Pancreas (tissue), 10 donors: ENCODE results near the gene PRXL2A. TPM values are rescaled to one million over a fixed set of nuclear protein-coding genes. Genes with fewer than 3 reads are reported as not detected.

Source experiments
- ATAC-seq, 4 donors: fragments of 200-7000 bp; cut with Tn5 transposase; one replicate each; pipeline versions ENCODE4 v1.8.0 to v1.9.1; 2020; ENCODE audit warnings: mild to moderate bottlenecking in 4 of 4, moderate library complexity in 4 of 4
- DNase-seq, 6 donors: peaks; one replicate each; pipeline ENCODE4 v3.0.0-alpha.2; 2020
- FAIRE-seq: peaks from 2 replicates; lab custom pipeline; 2012; peaks lifted over from hg19 to GRCh38; lab: Jason Lieb, UNC
- H3K27ac ChIP-seq, 4 donors: fragments of 200-600 bp; sonication (generic); 1 replicate in 3 of 4; 2 replicates in 1 of 4; pipeline versions ENCODE4 v1.5.0 to v1.8.0; 2020
- H3K27me3 ChIP-seq, 4 donors: fragments of 200-600 bp; one replicate each; pipeline ENCODE4 v1.8.0; 2021
- H3K36me3 ChIP-seq, 3 donors: fragments of 200-600 bp; sonication (generic) in 1 of 3; one replicate each; pipeline versions ENCODE4 v1.5.0 to v1.8.0; 2020 to 2021
- H3K4me1 ChIP-seq, 3 donors: fragments of 200-600 bp; one replicate each; pipeline ENCODE4 v1.8.0; 2021
- H3K4me3 ChIP-seq, 4 donors: fragments of 200-600 bp; sonication (generic) in 2 of 4; one replicate each; pipeline versions ENCODE4 v1.5.0 to v1.8.0; 2020 to 2021
- H3K9me3 ChIP-seq, 4 donors: fragments of 200-600 bp; one replicate each; pipeline ENCODE4 v1.8.0; 2021
- CTCF ChIP-seq, 4 donors: fragments of 200-600 bp; sonication (generic) in 3 of 4; IDR thresholded peaks; one replicate each; pipeline versions ENCODE4 v1.5.0 to v1.8.0; 2021; ENCODE audit warnings: antibody characterized with exemption in 4 of 4
- WGBS, 2 donors: extraction: QIAGEN DNeasy Blood & Tissue Kit; methylation state at CpG; one replicate each; pipeline ENCODE4 v1.1.7; 2013; 5-methylcytosine and 5-hydroxymethylcytosine counted together
- intact Hi-C, 3 donors: fragments of 100-400 bp; cut with DNase I; formaldehyde crosslinking; loops; one replicate each; pipeline versions ENCODE4 v1.11.1 to v1.14.2; 2022
- polyA plus RNA-seq, 2 donors: library from polyadenylated mRNA; stranded (reverse); fragments of 200-250 nt; gene quantifications; one replicate each; pipeline ENCODE4 v1.2.3, GENCODE V29; 2013
- total RNA-seq, 6 donors: library from RNA; stranded (reverse); fragmentation: NEBNext Ultra II Directional in 4 of 6; extraction: Animal tissue kit (Norgen Biotek cat#: 25700) in 4 of 6; gene quantifications; one replicate each; pipeline versions ENCODE4 v1.2.1 to v1.2.4, GENCODE V29; 2021 to 2023
- donor health status: healthy with polysubstance abuse.
- donor health status: DM: no; HTN: no; CAD: no; lungs with moderate emphysema.
- donor health status: DM: no; HTN: no; CAD: no.
- donor health status: control.
- donor health status: control.
- donor health status: Bipolar disorder and iron deficiency.
- donor health status: DM: yes; HTN: yes; CAD: no.
- donor health status: DM: no; HTN: no; CAD: no.
- donor health status: DM: no; HTN: no; CAD: no.
- donor health status: DM: yes; HTN: yes; CAD: no.

The PRXL2A gene
- total and polyA plus RNA-seq, 8 donors = 18.2 to 39.8 (median 26.8) TPM

- DNase-seq (no peak), FAIRE-seq (no peak), ATAC-seq (no peak)
- no peak for TF ChIP-seq CTCF (IDR thresholded peaks at IDR 0.05)
- WGBS, 2 donors = 65 to 80% methylated on average over 7 of the region's 7 CpGs
- no peaks in the 10 kb centered on the region for H3K36me3 ChIP-seq
- no peaks in the 10 kb centered on the region for H3K27me3 ChIP-seq
- no peak overlapping the region for H3K4me3 ChIP-seq
- H3K27ac ChIP-seq = no peak overlapping the region
- H3K4me1 ChIP-seq = no peaks in the 10 kb centered on the region
- no peaks in the 10 kb centered on the region for H3K9me3 ChIP-seq
- intact Hi-C loops = loop anchor here (5.0 to 10.0 kb wide), 3 partner anchors 55 to 60 kb away; no protein-coding TSS in a partner anchor
Observed at GRCh38 chr10:80447436-80448190, 39.3 kb downstream of the PRXL2A start.

GRCh38 chr10:80448209-80448942, 40.0 kb downstream of the PRXL2A start:
- no peak overlapping the region for H3K27ac ChIP-seq
- ATAC-seq (no peak), FAIRE-seq (no peak), DNase-seq (no peak)
- no peaks in the 10 kb centered on the region for H3K36me3 ChIP-seq
- intact Hi-C loops = loop anchor here (5.0 to 10.0 kb wide), 3 partner anchors 54 to 59 kb away; no protein-coding TSS in a partner anchor
- no peak for TF ChIP-seq CTCF (IDR thresholded peaks at IDR 0.05)
- peaks cover 0 to 6% (median 5%) of the 10 kb centered on the region in 3 donors for H3K4me1 ChIP-seq
- 93 to 95% methylated on average over 4 of the region's 4 CpGs for WGBS, 2 donors
- H3K27me3 ChIP-seq = no peaks in the 10 kb centered on the region
- no peaks in the 10 kb centered on the region for H3K9me3 ChIP-seq
- no peak overlapping the region for H3K4me3 ChIP-seq

- ATAC-seq (no peak), FAIRE-seq (no peak), DNase-seq (no peak)
- TF ChIP-seq CTCF (IDR thresholded peaks at IDR 0.05) = no peak
- no peaks in the 10 kb centered on the region for H3K27me3 ChIP-seq
- intact Hi-C loops = loop anchor here (5.0 to 10.0 kb wide), 3 partner anchors 53 to 58 kb away; no protein-coding TSS in a partner anchor
- H3K9me3 ChIP-seq = no peaks in the 10 kb centered on the region
- no peak overlapping the region for H3K27ac ChIP-seq
- no peaks in the 10 kb centered on the region for H3K36me3 ChIP-seq
- WGBS, 2 donors = 50 to 52% methylated on average over 2 of the region's 2 CpGs
- H3K4me1 ChIP-seq = peaks cover 0 to 8% (median 8%) of the 10 kb centered on the region in 3 donors
- H3K4me3 ChIP-seq = no peak overlapping the region
Observed at GRCh38 chr10:80449520-80449919, 41.2 kb downstream of the PRXL2A start.

- Histone ChIP-seq H3K27ac (no peak overlapping the region), H3K4me3 (no peak overlapping the region), H3K9me3 (no peaks in the 10 kb centered on the region), H3K27me3 (no peaks in the 10 kb centered on the region), H3K36me3 (no peaks in the 10 kb centered on the region), H3K4me1 (peaks cover 0 to 17% (median 8%) of the 10 kb centered on the region in 3 donors)
- FAIRE-seq (no peak), DNase-seq (no peak), ATAC-seq (no peak)
- WGBS, 2 donors = 97 to 100% methylated on average over 1 of the region's 1 CpG
- TF ChIP-seq CTCF (IDR thresholded peaks at IDR 0.05) = no peak
- intact Hi-C loops = no loop called here
Observed at GRCh38 chr10:80451132-80451531, 42.8 kb downstream of the PRXL2A start.
